Endothelial cell of hepatic sinusoid (primary cell): ENCODE data around the gene CPNE2.
"Not testable (repeated sequence)": the region's sequence is repeated elsewhere in the genome, so short reads cannot be mapped to it uniquely, and the experiment has no call there.

ENCODE experiments used
- in situ Hi-C: cut with HindIII; loops from 2 replicates; pipeline ENCODE4 v1.10.0; 2017; ENCODE audit warnings: low sequenced_read_pairs

The CPNE2 gene

GRCh38 chr16:57187902-57188710 lies 95.7 kb downstream of the CPNE2 start:
- in situ Hi-C loops = not testable (repeated sequence)

GRCh38 chr16:57188711-57189002 lies 96.3 kb downstream of the CPNE2 start:
- in situ Hi-C loops = no loop called here

GRCh38 chr16:57189527-57189926 lies 97.1 kb downstream of the CPNE2 start:
- in situ Hi-C loops = not testable (repeated sequence)

- in situ Hi-C loops = no loop called here
Observed at GRCh38 chr16:57190136-57190535, 97.8 kb downstream of the CPNE2 start.

GRCh38 chr16:57191056-57191571 lies 98.7 kb downstream of the CPNE2 start:
- in situ Hi-C loops = no loop called here

- in situ Hi-C loops = no loop called here
Observed at GRCh38 chr16:57192146-57192545, 99.8 kb downstream of the CPNE2 start.

GRCh38 chr16:57192720-57193486 lies 100.5 kb downstream of the CPNE2 start:
- in situ Hi-C loops = no loop called here

- in situ Hi-C loops = no loop called here
Observed at GRCh38 chr16:57194512-57194911, 102.1 kb downstream of the CPNE2 start.

- in situ Hi-C loops = no loop called here
Observed at GRCh38 chr16:57196286-57196685, 103.9 kb downstream of the CPNE2 start.

GRCh38 chr16:57196753-57197152 lies 104.4 kb downstream of the CPNE2 start:
- in situ Hi-C loops = no loop called here
